ENCODE measurements around the gene HJURP. TPM values are rescaled to one million over a fixed set of nuclear protein-coding genes. Genes with fewer than 3 reads are reported as not detected.
A peak's percentile ranks its signal among the peaks of the same experiment; 100 is the strongest.

HJURP gene
- total RNA-seq, 1 donor from 2014 or later: 1.2 TPM

DNA sequence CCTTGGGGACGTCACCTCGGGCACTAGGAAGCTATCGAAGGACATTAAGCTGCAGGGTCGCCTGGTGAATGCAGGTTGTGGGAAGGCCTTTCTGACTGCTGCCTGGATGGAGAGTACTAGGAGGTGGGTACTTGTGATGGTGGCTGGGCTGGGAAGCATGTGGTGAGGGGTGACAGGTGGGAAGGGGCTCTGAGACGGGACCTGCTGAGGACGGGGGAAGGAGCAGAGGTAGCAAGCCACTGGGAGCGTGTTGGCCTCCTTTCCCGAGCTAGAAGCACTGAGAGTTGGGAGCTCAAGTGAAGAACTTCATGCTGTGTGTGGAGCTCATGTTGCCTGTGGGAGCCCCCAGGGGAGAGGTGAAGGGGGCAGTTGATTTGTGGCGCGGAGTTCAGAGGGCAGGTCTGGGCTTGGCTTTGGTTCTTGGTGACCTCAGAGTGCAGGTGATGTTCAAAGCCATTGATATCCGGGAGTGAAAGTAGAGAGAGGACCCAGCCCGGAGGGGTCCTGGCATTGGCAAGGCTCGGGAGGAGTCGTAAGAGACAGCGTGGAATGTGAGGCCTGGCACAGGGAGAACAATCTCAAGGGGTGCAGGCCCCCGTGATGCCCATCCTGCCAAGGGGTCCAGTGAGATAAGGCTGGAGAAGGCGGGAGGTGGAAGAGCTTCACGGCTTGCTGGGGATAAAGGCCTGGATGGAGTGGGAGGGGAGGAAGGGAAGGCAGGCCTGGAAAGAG, 63.0 kb downstream of the HJURP start:
- Histone ChIP-seq H3K9me3 (no peaks in the 10 kb centered on the region), H3K27me3 (no peaks in the 10 kb centered on the region), H3K36me3 (no peaks in the 10 kb centered on the region), H3K4me3 (no peak overlapping the region), H3K4me1 (no peaks in the 10 kb centered on the region), H3K27ac (no peak overlapping the region)
- intact Hi-C loops (cut with DNase I): no loop called here
- TF ChIP-seq, protein P1, sequence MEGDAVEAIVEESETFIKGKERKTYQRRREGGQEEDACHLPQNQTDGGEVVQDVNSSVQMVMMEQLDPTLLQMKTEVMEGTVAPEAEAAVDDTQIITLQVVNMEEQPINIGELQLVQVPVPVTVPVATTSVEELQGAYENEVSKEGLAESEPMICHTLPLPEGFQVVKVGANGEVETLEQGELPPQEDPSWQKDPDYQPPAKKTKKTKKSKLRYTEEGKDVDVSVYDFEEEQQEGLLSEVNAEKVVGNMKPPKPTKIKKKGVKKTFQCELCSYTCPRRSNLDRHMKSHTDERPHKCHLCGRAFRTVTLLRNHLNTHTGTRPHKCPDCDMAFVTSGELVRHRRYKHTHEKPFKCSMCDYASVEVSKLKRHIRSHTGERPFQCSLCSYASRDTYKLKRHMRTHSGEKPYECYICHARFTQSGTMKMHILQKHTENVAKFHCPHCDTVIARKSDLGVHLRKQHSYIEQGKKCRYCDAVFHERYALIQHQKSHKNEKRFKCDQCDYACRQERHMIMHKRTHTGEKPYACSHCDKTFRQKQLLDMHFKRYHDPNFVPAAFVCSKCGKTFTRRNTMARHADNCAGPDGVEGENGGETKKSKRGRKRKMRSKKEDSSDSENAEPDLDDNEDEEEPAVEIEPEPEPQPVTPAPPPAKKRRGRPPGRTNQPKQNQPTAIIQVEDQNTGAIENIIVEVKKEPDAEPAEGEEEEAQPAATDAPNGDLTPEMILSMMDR (IDR thresholded peaks at IDR 0.05): no peak
- ATAC-seq (no peak), DNase-seq (peak; percentile 51)

GRCh38 chr2:233789554-233789953, 64.8 kb downstream of the HJURP start:
- no peaks in the 10 kb centered on the region for H3K9me3 ChIP-seq
- intact Hi-C loops (cut with DNase I): no loop called here
- peak; percentile 48 for DNase-seq

More at GRCh38 chr2:233789554-233789953, 64.8 kb downstream of the HJURP start:
- H3K4me3 ChIP-seq: no peak overlapping the region
- ATAC-seq: no peak
- TF ChIP-seq, protein P1 (IDR thresholded peaks at IDR 0.05): no peak
- no peak overlapping the region for H3K27ac ChIP-seq
- no peaks in the 10 kb centered on the region for H3K27me3 ChIP-seq
- no peaks in the 10 kb centered on the region for H3K4me1 ChIP-seq
- H3K36me3 ChIP-seq: no peaks in the 10 kb centered on the region

Other genes with a start within 250 kb of the HJURP start
- gene UGT1A8, start 236.9 kb downstream of the HJURP start, total RNA-seq: not detected
- gene UGT1A10, start 218.1 kb downstream of the HJURP start, total RNA-seq: not detected
- not detected for gene UGT1A9, start 182.6 kb downstream of the HJURP start, total RNA-seq
- not detected for gene UGT1A7, start 172.6 kb downstream of the HJURP start, total RNA-seq
- gene UGT1A6, start 161.6 kb downstream of the HJURP start, total RNA-seq: 3.2 TPM
- not detected for gene UGT1A5, start 141.6 kb downstream of the HJURP start, total RNA-seq
- gene UGT1A4, start 135.8 kb downstream of the HJURP start, total RNA-seq: not detected
- not detected for gene UGT1A3, start 125.5 kb downstream of the HJURP start, total RNA-seq
- gene UGT1A1, start 94.3 kb downstream of the HJURP start, total RNA-seq: not detected
- gene MROH2A, start 76.2 kb downstream of the HJURP start, total RNA-seq: not detected
- gene TRPM8, start 62.8 kb upstream of the HJURP start, total RNA-seq: not detected
- not detected for gene SPP2, start 196.2 kb upstream of the HJURP start, total RNA-seq